Activated CD4-positive, alpha-beta T cell treated with anti-CD3 and anti-CD28 coated beads for 36 hours (primary cell): ENCODE results near the gene BTD. TPM values are rescaled to one million over a fixed set of nuclear protein-coding genes. Genes with fewer than 3 reads are reported as not detected.

Source experiments
- ATAC-seq: fragments of 200-7000 bp; cut with Tn5 transposase; one replicate; pipeline ENCODE4 v1.10.0; 2021; ENCODE audit warnings: mild to moderate bottlenecking, moderate library complexity
- CTCF ChIA-PET: fragments of 350-600 bp; sonication (Branson Sonifier 250); formaldehyde crosslinking; loops from one replicate; lab custom pipeline; 2021; ENCODE audit warnings: antibody characterized with exemption; lab: Charles Lee
- POLR2A ChIA-PET: fragments of 350-600 bp; sonication (Branson Sonifier 250); formaldehyde crosslinking; loops from one replicate; lab custom pipeline; 2021; ENCODE audit warnings: antibody characterized with exemption, inconsistent platforms; lab: Charles Lee
- DNase-seq: peaks from one replicate; pipeline ENCODE4 v3.0.0-alpha.2; 2020
- H3K27ac Mint-ChIP-seq: one replicate; pipeline ENCODE4 v1.8.0; 2021; ENCODE audit warnings: mixed read lengths
- H3K27me3 Mint-ChIP-seq: one replicate; pipeline ENCODE4 v1.8.0; 2021; ENCODE audit warnings: mixed read lengths
- H3K36me3 Mint-ChIP-seq: one replicate; pipeline ENCODE4 v1.8.0; 2021; ENCODE audit warnings: low read depth, mixed read lengths
- H3K4me1 Mint-ChIP-seq: one replicate; pipeline ENCODE4 v1.8.0; 2021; ENCODE audit warnings: mixed read lengths
- H3K4me3 Mint-ChIP-seq: one replicate; pipeline ENCODE4 v1.8.0; 2021; ENCODE audit warnings: mild to moderate bottlenecking, moderate library complexity, mixed read lengths
- H3K9me3 Mint-ChIP-seq: one replicate; pipeline ENCODE4 v1.8.0; 2021; ENCODE audit warnings: low read depth, mixed read lengths
- intact Hi-C, 2 experiments: fragments of 100-400 bp; cut with DNase I in 1 of 2; cut with micrococcal nuclease in 1 of 2; formaldehyde crosslinking; loops; one replicate each; pipeline versions ENCODE4 v1.14.2 to v1.15.1; 2022 to 2024; cut with DNase I, micrococcal nuclease
- total RNA-seq, 2 experiments: library from RNA; stranded (reverse); gene quantifications; one replicate each; pipeline ENCODE4 v1.2.3, GENCODE V29; 2021

The BTD gene
- total RNA-seq, 2 experiments from 2014 or later, result 3.8 to 4.4 TPM

GRCh38 chr3:15629860-15630597 lies 28.5 kb downstream of the BTD start:
- peak; percentile 96 for ATAC-seq
- H3K4me1 Mint-ChIP-seq, result peaks cover 50% of the 10 kb centered on the region
- peak; percentile 73 for DNase-seq
- H3K27ac Mint-ChIP-seq, result peak overlapping the region; percentile 90
- intact Hi-C loops, result loop anchor here (1.0 to 10.0 kb wide), 9 partner anchors 115 to 619 kb away; partner anchors contain the start of genes ANKRD28 (in 1 of the 2) and GALNT15 (in 1 of the 2)
- H3K4me3 Mint-ChIP-seq, result peak overlapping the region; percentile 52
- ChIA-PET CTCF (interaction anchor here (0.7 to 2.4 kb wide), 17 partner anchors 9 to 548 kb away, joined by 3 to 12 read pairs (median 4); partner anchors contain the start of gene ANKRD28), POLR2A (no interaction called here)
- no peaks in the 10 kb centered on the region for H3K27me3 Mint-ChIP-seq
- H3K36me3 Mint-ChIP-seq, result peaks cover 4% of the 10 kb centered on the region
- H3K9me3 Mint-ChIP-seq, result no peaks in the 10 kb centered on the region

DNA sequence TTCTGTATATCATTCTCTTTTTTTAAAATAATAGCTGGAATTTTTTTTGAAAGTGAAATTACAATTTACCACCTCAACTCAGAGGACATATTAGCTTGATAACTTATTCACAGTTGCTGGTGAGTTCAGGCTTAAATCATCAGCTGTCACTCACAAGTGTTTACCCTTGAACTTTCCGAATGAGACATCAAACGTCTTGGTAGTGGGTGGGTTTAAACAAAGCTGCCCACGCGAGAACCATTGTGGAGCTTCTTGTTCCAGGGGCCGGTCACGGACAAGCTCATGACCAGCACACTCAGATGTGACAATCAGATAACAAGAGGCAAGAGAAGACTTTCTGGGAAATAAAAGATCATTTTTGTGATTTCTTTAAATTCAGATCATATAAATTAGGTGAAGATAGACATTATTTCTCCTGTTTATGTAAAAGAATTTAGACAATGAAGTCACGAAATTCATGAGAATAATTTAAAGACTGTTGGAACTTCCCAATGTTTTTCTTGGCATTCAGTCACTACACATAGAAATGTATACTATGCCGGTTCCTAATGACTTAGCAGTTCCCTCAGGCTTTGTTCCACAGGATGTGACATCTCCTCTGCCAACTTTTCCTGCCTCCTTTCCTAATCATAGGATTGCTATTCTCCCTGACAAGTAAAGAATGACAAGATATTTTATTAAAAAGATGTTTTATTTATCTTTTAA lies 29.3 kb downstream of the BTD start:
- intact Hi-C loops, result loop anchor here (1.0 to 10.0 kb wide), 9 partner anchors 114 to 618 kb away; partner anchors contain the start of genes ANKRD28 (in 1 of the 2) and GALNT15 (in 1 of the 2)
- H3K4me3 Mint-ChIP-seq, result no peak overlapping the region
- H3K27ac Mint-ChIP-seq, result no peak overlapping the region
- ChIA-PET CTCF (interaction anchor here (0.7 to 2.4 kb wide), 17 partner anchors 9 to 548 kb away, joined by 3 to 12 read pairs (median 4); partner anchors contain the start of gene ANKRD28), POLR2A (interaction anchor here (0.6 kb wide), 1 partner anchor 573 kb away, joined by 3 read pairs; no protein-coding TSS in a partner anchor)
- no peaks in the 10 kb centered on the region for H3K9me3 Mint-ChIP-seq
- peaks cover 4% of the 10 kb centered on the region for H3K36me3 Mint-ChIP-seq
- peaks cover 52% of the 10 kb centered on the region for H3K4me1 Mint-ChIP-seq
- DNase-seq (no peak), ATAC-seq (peak; percentile 35)
- H3K27me3 Mint-ChIP-seq, result no peaks in the 10 kb centered on the region

DNA sequence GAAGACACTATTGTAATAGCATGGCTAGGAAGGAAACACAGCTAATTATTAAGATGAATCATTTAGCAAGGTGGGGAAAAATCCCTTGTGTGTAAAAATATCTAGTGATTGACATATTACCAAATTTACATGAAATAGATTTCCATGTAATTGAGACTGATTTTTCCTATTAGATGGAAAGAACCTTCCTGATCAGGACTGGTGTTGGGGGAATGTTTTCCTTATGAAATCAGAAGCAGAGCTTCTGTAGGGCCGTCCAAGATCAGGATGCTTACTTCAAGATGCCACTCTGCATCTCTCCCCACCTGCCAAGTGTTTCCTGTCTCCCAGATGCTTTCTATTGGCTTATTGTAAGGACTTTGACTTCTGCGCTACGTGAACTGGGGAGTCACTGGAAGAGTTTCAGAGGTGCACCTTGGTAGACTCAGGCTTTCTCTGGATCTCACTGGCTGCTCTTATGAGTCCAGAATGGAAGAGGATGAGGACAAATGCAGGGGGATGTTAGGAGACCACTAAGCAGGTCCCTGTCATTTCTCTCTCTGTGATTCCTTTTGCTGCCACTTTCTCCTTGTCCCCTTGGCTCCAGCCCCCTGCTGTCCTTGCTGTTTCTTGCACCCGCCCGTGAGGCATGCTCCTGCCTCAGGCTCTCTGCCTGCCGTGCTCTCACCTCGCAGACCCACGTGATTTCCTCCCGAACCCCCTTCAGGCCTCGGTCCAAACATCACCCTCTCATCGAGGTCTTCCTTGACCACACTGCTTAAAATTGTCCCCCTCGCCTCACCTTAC lies 30.1 kb downstream of the BTD start:
- POLR2A ChIA-PET, result no interaction called here
- ATAC-seq, result no peak
- no peaks in the 10 kb centered on the region for H3K9me3 Mint-ChIP-seq
- peaks cover 4% of the 10 kb centered on the region for H3K36me3 Mint-ChIP-seq
- CTCF ChIA-PET, result interaction anchor here (1.2 to 1.9 kb wide), 5 partner anchors 65 to 181 kb away, joined by 3 to 12 read pairs (median 8); partner anchors contain the start of gene ANKRD28
- intact Hi-C loops, result loop anchor here (2.0 to 10.0 kb wide), 7 partner anchors 113 to 617 kb away; partner anchors contain the start of genes ANKRD28 (in 1 of the 2) and GALNT15 (in 1 of the 2)
- peaks cover 54% of the 10 kb centered on the region for H3K4me1 Mint-ChIP-seq
- no peak for DNase-seq
- H3K4me3 Mint-ChIP-seq, result no peak overlapping the region
- no peaks in the 10 kb centered on the region for H3K27me3 Mint-ChIP-seq
- H3K27ac Mint-ChIP-seq, result no peak overlapping the region

GRCh38 chr3:15632212-15632580 lies 30.7 kb downstream of the BTD start:
- Mint-ChIP-seq H3K36me3 (peaks cover 2% of the 10 kb centered on the region), H3K4me1 (peaks cover 59% of the 10 kb centered on the region), H3K9me3 (no peaks in the 10 kb centered on the region), H3K4me3 (no peak overlapping the region), H3K27ac (no peak overlapping the region), H3K27me3 (no peaks in the 10 kb centered on the region)
- CTCF ChIA-PET, result interaction anchor here (1.0 kb wide), 1 partner anchor 15 kb away, joined by 3 read pairs; no protein-coding TSS in a partner anchor
- intact Hi-C loops, result loop anchor here in 1 of 2 experiments (5.0 to 10.0 kb wide), 4 partner anchors 165 to 615 kb away; partner anchors contain the start of genes ANKRD28 and GALNT15
- no peak for DNase-seq
- ATAC-seq, result no peak
- POLR2A ChIA-PET, result no interaction called here

DNA sequence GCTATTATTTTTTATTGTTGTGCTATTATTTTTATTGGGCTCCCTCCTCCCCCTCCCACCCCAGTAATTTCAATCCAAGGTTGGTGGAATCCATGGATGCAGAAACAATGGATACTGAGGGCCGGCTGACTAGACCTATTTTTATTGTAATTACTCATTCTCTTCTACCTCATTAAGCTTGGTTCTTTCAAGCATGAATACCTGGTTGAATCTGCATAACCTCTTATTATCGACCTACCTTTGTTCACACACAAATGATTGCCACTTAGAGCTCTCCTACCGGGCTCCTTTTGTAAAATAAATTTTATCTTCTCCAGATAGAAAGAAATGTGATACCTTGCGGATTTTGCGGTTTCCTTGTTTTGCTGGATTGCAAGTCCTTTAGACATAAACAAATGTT lies 31.6 kb downstream of the BTD start:
- Mint-ChIP-seq H3K27me3 (no peaks in the 10 kb centered on the region), H3K4me1 (peaks cover 69% of the 10 kb centered on the region), H3K27ac (no peak overlapping the region), H3K36me3 (no peaks in the 10 kb centered on the region), H3K9me3 (no peaks in the 10 kb centered on the region), H3K4me3 (no peak overlapping the region)
- ChIA-PET POLR2A (no interaction called here), CTCF (interaction anchor here (1.0 to 1.3 kb wide), 3 partner anchors 14 to 864 kb away, joined by 3 read pairs; no protein-coding TSS in a partner anchor)
- DNase-seq, result no peak
- no peak for ATAC-seq
- intact Hi-C loops, result loop anchor here in 1 of 2 experiments (5.0 to 10.0 kb wide), 4 partner anchors 164 to 614 kb away; partner anchors contain the start of genes ANKRD28 and GALNT15

DNA sequence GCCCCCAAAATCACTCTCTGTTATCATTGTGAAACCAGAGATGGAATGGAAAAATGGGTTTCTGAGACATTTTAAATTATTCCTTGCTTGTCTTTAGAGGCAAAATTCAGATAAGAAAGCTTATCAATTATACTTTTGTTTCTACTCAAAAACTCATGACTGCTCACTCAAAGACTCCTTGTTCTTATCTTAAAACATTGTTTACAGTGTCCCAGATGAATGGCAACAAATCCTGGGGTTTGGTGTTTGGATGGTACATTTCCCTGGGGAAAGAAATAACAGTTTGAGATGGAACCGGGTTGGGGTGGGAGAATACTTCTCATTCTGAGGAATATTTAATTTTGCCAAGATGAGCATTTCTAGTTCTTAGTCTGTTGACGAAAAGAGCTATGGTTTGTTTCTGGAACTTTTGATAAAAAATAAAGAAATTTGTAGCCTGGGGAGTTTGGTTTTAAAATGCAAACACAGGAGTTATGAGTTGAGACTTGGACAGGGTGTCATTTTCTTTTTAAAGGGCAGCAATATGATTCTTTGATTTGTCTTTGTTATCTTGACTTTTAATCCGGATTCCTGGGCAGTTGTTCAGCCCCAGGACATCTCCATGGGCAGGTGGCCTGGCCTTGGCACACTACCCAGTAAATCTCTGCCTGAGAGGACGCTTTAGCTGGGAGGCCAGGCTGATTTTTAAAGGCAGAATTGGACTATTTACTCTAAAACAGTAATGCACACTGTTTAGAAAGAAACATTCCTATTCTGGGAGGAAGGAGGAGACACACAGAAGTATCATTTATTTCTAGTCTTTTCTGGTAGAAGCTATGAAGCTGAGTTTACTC lies 32.4 kb downstream of the BTD start:
- Mint-ChIP-seq H3K27me3 (no peaks in the 10 kb centered on the region), H3K27ac (no peak overlapping the region), H3K36me3 (no peaks in the 10 kb centered on the region), H3K4me3 (no peak overlapping the region), H3K9me3 (no peaks in the 10 kb centered on the region), H3K4me1 (peaks cover 75% of the 10 kb centered on the region)
- ATAC-seq (no peak), DNase-seq (no peak)
- intact Hi-C loops, result loop anchor here in 1 of 2 experiments (5.0 to 10.0 kb wide), 4 partner anchors 163 to 613 kb away; partner anchors contain the start of genes ANKRD28 and GALNT15
- ChIA-PET POLR2A (interaction anchor here (0.7 kb wide), 1 partner anchor 288 kb away, joined by 3 read pairs; no protein-coding TSS in a partner anchor), CTCF (interaction anchor here (0.5 to 1.3 kb wide), 4 partner anchors 11 to 864 kb away, joined by 3 read pairs; no protein-coding TSS in a partner anchor)

GRCh38 chr3:15634671-15635070 lies 33.1 kb downstream of the BTD start:
- H3K9me3 Mint-ChIP-seq, result no peaks in the 10 kb centered on the region
- ATAC-seq (no peak), DNase-seq (no peak)
- H3K27ac Mint-ChIP-seq, result peak overlapping the region; percentile 35
- no peak overlapping the region for H3K4me3 Mint-ChIP-seq
- H3K27me3 Mint-ChIP-seq, result no peaks in the 10 kb centered on the region
- POLR2A ChIA-PET, result interaction anchor here (0.7 kb wide), 1 partner anchor 289 kb away, joined by 3 read pairs; no protein-coding TSS in a partner anchor
- CTCF ChIA-PET, result interaction anchor here (0.5 to 0.8 kb wide), 2 partner anchors 11 to 20 kb away, joined by 3 read pairs; no protein-coding TSS in a partner anchor
- intact Hi-C loops, result loop anchor here in 1 of 2 experiments (5.0 to 10.0 kb wide), 4 partner anchors 163 to 613 kb away; partner anchors contain the start of genes ANKRD28 and GALNT15
- H3K36me3 Mint-ChIP-seq, result no peaks in the 10 kb centered on the region
- H3K4me1 Mint-ChIP-seq, result peaks cover 70% of the 10 kb centered on the region

GRCh38 chr3:15635121-15635661 lies 33.6 kb downstream of the BTD start:
- Mint-ChIP-seq H3K4me3 (no peak overlapping the region), H3K4me1 (peaks cover 65% of the 10 kb centered on the region), H3K9me3 (no peaks in the 10 kb centered on the region), H3K36me3 (no peaks in the 10 kb centered on the region), H3K27me3 (no peaks in the 10 kb centered on the region), H3K27ac (no peak overlapping the region)
- ChIA-PET CTCF (interaction anchor here (0.8 to 1.0 kb wide), 2 partner anchors 10 to 414 kb away, joined by 3 read pairs; no protein-coding TSS in a partner anchor), POLR2A (no interaction called here)
- DNase-seq (no peak), ATAC-seq (no peak)
- intact Hi-C loops, result loop anchor here in 1 of 2 experiments (10.0 kb wide), 2 partner anchors 320 to 540 kb away; partner anchors contain the start of gene GALNT15

- Mint-ChIP-seq H3K27ac (peak overlapping the region; percentile 85), H3K4me1 (peaks cover 56% of the 10 kb centered on the region), H3K36me3 (no peaks in the 10 kb centered on the region), H3K27me3 (no peaks in the 10 kb centered on the region), H3K4me3 (peak overlapping the region; percentile 51), H3K9me3 (no peaks in the 10 kb centered on the region)
- ATAC-seq (peak; percentile 90), DNase-seq (peak; percentile 66)
- ChIA-PET CTCF (interaction anchor here (0.5 to 1.1 kb wide), 5 partner anchors 10 to 413 kb away, joined by 3 to 4 read pairs (median 3); no protein-coding TSS in a partner anchor), POLR2A (no interaction called here)
- intact Hi-C loops, result loop anchor here in 1 of 2 experiments (10.0 kb wide), 2 partner anchors 319 to 539 kb away; partner anchors contain the start of gene GALNT15
These were observed 34.6 kb downstream of the BTD start for GRCh38 chr3:15636028-15636709.
